ENCODE data around the gene F5. TPM values are rescaled to one million over a fixed set of nuclear protein-coding genes. Genes with fewer than 3 reads are reported as not detected.
A peak's percentile ranks its signal among the peaks of the same experiment; 100 is the strongest.

F5 gene
- total and polyA plus RNA-seq, 2 of the 13 experiments (the other 11 are each of a cell fraction or from before 2014, with no cell fraction given), result 38.3 to 64.0 TPM

DNA sequence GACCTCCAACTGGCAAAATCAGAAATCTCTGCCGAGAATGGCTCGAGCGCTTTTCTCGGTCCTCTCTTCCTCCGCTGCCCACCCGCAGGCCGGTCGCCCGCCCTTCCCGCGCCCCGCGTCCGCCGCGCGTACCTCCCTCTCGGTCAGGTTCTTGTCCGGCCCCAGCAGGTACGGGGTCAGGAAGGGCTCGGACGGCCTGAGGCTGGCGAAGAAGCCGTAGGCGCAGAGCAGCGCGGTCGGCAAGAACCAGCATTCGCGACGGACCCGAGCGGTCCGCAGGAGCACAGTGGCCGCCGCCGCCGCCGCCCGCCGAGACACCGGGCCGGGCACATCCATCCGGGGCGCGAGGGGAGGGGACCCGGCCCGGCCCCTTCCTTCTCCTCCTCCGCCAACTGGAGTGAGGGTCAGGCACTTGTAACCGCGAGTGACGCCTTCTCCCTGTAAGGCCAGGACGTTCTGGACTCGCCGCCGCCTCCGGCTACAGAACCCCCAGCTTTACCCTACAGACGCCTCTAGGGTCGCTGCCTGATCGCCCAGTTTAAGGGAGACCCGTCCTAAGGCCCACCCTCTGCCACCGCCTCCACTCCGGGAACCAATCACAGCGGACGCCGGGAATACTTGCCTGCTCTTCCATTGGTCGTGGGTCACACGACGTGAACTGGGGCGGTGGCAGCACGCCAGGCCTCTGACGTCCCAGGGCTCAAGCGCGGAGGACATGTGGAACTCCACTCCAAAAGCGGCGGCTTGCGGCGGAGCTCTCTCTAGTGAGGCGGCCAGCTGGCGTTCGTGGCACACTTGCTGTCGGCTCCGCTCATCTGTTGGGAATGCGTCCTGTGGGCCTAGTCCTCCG, 100.6 kb downstream of the F5 start, which contains the start of gene SLC19A2 (continued):
- TF ChIP-seq, protein P1, sequence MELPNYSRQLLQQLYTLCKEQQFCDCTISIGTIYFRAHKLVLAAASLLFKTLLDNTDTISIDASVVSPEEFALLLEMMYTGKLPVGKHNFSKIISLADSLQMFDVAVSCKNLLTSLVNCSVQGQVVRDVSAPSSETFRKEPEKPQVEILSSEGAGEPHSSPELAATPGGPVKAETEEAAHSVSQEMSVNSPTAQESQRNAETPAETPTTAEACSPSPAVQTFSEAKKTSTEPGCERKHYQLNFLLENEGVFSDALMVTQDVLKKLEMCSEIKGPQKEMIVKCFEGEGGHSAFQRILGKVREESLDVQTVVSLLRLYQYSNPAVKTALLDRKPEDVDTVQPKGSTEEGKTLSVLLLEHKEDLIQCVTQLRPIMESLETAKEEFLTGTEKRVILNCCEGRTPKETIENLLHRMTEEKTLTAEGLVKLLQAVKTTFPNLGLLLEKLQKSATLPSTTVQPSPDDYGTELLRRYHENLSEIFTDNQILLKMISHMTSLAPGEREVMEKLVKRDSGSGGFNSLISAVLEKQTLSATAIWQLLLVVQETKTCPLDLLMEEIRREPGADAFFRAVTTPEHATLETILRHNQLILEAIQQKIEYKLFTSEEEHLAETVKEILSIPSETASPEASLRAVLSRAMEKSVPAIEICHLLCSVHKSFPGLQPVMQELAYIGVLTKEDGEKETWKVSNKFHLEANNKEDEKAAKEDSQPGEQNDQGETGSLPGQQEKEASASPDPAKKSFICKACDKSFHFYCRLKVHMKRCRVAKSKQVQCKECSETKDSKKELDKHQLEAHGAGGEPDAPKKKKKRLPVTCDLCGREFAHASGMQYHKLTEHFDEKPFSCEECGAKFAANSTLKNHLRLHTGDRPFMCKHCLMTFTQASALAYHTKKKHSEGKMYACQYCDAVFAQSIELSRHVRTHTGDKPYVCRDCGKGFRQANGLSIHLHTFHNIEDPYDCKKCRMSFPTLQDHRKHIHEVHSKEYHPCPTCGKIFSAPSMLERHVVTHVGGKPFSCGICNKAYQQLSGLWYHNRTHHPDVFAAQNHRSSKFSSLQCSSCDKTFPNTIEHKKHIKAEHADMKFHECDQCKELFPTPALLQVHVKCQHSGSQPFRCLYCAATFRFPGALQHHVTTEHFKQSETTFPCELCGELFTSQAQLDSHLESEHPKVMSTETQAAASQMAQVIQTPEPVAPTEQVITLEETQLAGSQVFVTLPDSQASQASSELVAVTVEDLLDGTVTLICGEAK (IDR thresholded peaks at IDR 0.05), result no peak
- TF ChIP-seq, protein P1 (CRISPR knock-in tag; IDR thresholded peaks at IDR 0.05), result peak; percentile 59
- TF ChIP-seq, protein P2, sequence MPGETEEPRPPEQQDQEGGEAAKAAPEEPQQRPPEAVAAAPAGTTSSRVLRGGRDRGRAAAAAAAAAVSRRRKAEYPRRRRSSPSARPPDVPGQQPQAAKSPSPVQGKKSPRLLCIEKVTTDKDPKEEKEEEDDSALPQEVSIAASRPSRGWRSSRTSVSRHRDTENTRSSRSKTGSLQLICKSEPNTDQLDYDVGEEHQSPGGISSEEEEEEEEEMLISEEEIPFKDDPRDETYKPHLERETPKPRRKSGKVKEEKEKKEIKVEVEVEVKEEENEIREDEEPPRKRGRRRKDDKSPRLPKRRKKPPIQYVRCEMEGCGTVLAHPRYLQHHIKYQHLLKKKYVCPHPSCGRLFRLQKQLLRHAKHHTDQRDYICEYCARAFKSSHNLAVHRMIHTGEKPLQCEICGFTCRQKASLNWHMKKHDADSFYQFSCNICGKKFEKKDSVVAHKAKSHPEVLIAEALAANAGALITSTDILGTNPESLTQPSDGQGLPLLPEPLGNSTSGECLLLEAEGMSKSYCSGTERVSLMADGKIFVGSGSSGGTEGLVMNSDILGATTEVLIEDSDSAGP (CRISPR knock-in tag; IDR thresholded peaks at IDR 0.05; ENCODE audit: borderline replicate concordance), result peak; percentile 86
- TF ChIP-seq ZNF432 (CRISPR knock-in tag; IDR thresholded peaks at IDR 0.05; ENCODE audit: borderline replicate concordance) (no peak), RARG (CRISPR knock-in tag; IDR thresholded peaks at IDR 0.05; ENCODE audit: low read depth) (no peak), TARDBP (CRISPR knock-in tag; IDR thresholded peaks at IDR 0.05) (no peak; the same call in none of the 2 replicates), ZNF749 (CRISPR knock-in tag; IDR thresholded peaks at IDR 0.05; ENCODE audit: borderline replicate concordance) (0 out of 2 replicates have a peak, but pooled peaks have one; percentile 71), ZNF567 (CRISPR knock-in tag; IDR thresholded peaks at IDR 0.05; ENCODE audit: borderline replicate concordance) (peak; percentile 42; the same call in 1 of the 2 replicates), NFYB (CRISPR knock-in tag; IDR thresholded peaks at IDR 0.05) (peak; percentile 90)
- TF ChIP-seq, protein P3, sequence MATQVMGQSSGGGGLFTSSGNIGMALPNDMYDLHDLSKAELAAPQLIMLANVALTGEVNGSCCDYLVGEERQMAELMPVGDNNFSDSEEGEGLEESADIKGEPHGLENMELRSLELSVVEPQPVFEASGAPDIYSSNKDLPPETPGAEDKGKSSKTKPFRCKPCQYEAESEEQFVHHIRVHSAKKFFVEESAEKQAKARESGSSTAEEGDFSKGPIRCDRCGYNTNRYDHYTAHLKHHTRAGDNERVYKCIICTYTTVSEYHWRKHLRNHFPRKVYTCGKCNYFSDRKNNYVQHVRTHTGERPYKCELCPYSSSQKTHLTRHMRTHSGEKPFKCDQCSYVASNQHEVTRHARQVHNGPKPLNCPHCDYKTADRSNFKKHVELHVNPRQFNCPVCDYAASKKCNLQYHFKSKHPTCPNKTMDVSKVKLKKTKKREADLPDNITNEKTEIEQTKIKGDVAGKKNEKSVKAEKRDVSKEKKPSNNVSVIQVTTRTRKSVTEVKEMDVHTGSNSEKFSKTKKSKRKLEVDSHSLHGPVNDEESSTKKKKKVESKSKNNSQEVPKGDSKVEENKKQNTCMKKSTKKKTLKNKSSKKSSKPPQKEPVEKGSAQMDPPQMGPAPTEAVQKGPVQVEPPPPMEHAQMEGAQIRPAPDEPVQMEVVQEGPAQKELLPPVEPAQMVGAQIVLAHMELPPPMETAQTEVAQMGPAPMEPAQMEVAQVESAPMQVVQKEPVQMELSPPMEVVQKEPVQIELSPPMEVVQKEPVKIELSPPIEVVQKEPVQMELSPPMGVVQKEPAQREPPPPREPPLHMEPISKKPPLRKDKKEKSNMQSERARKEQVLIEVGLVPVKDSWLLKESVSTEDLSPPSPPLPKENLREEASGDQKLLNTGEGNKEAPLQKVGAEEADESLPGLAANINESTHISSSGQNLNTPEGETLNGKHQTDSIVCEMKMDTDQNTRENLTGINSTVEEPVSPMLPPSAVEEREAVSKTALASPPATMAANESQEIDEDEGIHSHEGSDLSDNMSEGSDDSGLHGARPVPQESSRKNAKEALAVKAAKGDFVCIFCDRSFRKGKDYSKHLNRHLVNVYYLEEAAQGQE (IDR thresholded peaks at IDR 0.05; ENCODE audit: borderline replicate concordance in 1 of 2, low read depth in 1 of 2, low read length in 2 of 2), result no peak; a peak in 1 of 4 replicates
- TF ChIP-seq, protein P4, sequence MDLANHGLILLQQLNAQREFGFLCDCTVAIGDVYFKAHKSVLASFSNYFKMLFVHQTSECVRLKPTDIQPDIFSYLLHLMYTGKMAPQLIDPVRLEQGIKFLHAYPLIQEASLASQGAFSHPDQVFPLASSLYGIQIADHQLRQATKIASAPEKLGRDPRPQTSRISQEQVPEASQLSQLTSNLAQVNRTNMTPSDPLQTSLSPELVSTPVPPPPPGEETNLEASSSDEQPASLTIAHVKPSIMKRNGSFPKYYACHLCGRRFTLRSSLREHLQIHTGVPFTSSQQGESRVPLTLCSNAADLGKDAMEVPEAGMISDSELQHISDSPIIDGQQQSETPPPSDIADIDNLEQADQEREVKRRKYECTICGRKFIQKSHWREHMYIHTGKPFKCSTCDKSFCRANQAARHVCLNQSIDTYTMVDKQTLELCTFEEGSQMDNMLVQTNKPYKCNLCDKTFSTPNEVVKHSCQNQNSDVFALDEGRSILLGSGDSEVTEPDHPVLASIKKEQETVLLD (CRISPR knock-in tag; IDR thresholded peaks at IDR 0.05; ENCODE audit: low read depth), result 0 out of 2 replicates have a peak, but pooled peaks have one; percentile 46

Measured in HepG2 (cell line).